Osteocyte (in vitro differentiated cells): Measurements from ENCODE around the gene ERV3-1. TPM values are rescaled to one million over a fixed set of nuclear protein-coding genes. Genes with fewer than 3 reads are reported as not detected.
A peak's percentile ranks its signal among the peaks of the same experiment; 100 is the strongest.

Experiments used
- DNase-seq: peaks from one replicate; pipeline ENCODE4 v3.0.0; 2021; ENCODE audit warnings: mixed read lengths; ENCODE audit not compliant: unreplicated experiment; ENCODE audit errors: extremely low spot score
- H3K27ac Mint-ChIP-seq: one replicate; pipeline ENCODE4 v1.8.0; 2021; ENCODE audit warnings: mild to moderate bottlenecking, mixed read lengths; ENCODE audit not compliant: unreplicated experiment
- H3K27me3 Mint-ChIP-seq: one replicate; pipeline ENCODE4 v1.8.0; 2021; ENCODE audit warnings: mixed read lengths; ENCODE audit not compliant: unreplicated experiment
- H3K36me3 Mint-ChIP-seq: one replicate; pipeline ENCODE4 v1.8.0; 2021; ENCODE audit warnings: mixed read lengths; ENCODE audit not compliant: unreplicated experiment
- H3K4me1 Mint-ChIP-seq: one replicate; pipeline ENCODE4 v1.8.0; 2021; ENCODE audit warnings: mixed read lengths; ENCODE audit not compliant: unreplicated experiment
- H3K4me3 Mint-ChIP-seq: one replicate; pipeline ENCODE4 v1.8.0; 2021; ENCODE audit warnings: mild to moderate bottlenecking, moderate library complexity, mixed read lengths; ENCODE audit not compliant: unreplicated experiment
- H3K9me3 Mint-ChIP-seq: one replicate; pipeline ENCODE4 v1.8.0; 2021; ENCODE audit warnings: mixed read lengths; ENCODE audit not compliant: unreplicated experiment
- total RNA-seq: library from RNA; stranded (reverse); gene quantifications from 2 replicates; pipeline ENCODE4 v1.2.1, GENCODE V29; 2021
- TF ChIP-seq, protein P1 (sequence below): fragments of 200-600 bp; sonication (generic); IDR thresholded peaks from 2 replicates; pipeline ENCODE4 v1.5.0; 2021; ENCODE audit warnings: antibody characterized with exemption, mild to moderate bottlenecking, moderate library complexity

The ERV3-1 gene
- total RNA-seq, 1 donor from 2014 or later: 19.0 TPM

GRCh38 chr7:64997927-64998391, 8.5 kb downstream of the ERV3-1 start:
- Mint-ChIP-seq H3K9me3 (peaks cover 71% of the 10 kb centered on the region), H3K36me3 (peaks cover 53% of the 10 kb centered on the region), H3K4me3 (no peak overlapping the region), H3K4me1 (no peaks in the 10 kb centered on the region), H3K27ac (no peak overlapping the region), H3K27me3 (no peaks in the 10 kb centered on the region)
- peak; percentile 57 for DNase-seq
- TF ChIP-seq, protein P1, sequence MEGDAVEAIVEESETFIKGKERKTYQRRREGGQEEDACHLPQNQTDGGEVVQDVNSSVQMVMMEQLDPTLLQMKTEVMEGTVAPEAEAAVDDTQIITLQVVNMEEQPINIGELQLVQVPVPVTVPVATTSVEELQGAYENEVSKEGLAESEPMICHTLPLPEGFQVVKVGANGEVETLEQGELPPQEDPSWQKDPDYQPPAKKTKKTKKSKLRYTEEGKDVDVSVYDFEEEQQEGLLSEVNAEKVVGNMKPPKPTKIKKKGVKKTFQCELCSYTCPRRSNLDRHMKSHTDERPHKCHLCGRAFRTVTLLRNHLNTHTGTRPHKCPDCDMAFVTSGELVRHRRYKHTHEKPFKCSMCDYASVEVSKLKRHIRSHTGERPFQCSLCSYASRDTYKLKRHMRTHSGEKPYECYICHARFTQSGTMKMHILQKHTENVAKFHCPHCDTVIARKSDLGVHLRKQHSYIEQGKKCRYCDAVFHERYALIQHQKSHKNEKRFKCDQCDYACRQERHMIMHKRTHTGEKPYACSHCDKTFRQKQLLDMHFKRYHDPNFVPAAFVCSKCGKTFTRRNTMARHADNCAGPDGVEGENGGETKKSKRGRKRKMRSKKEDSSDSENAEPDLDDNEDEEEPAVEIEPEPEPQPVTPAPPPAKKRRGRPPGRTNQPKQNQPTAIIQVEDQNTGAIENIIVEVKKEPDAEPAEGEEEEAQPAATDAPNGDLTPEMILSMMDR: no peak

GRCh38 chr7:64997164-64997908, 9.2 kb downstream of the ERV3-1 start:
- no peak overlapping the region for H3K4me3 Mint-ChIP-seq

GRCh38 chr7:64996305-64996704, 10.2 kb downstream of the ERV3-1 start:
- no peaks in the 10 kb centered on the region for H3K27me3 Mint-ChIP-seq
- DNase-seq: no peak
- H3K36me3 Mint-ChIP-seq: peaks cover 52% of the 10 kb centered on the region
- TF ChIP-seq, protein P1: no peak
- H3K9me3 Mint-ChIP-seq: peaks cover 74% of the 10 kb centered on the region
- H3K4me3 Mint-ChIP-seq: no peak overlapping the region
- H3K27ac Mint-ChIP-seq: no peak overlapping the region
- H3K4me1 Mint-ChIP-seq: no peaks in the 10 kb centered on the region

More at GRCh38 chr7:64997164-64997908, 9.2 kb downstream of the ERV3-1 start:
- TF ChIP-seq, protein P1: no peak
- DNase-seq: peak; percentile 68
- Mint-ChIP-seq H3K27ac (no peak overlapping the region), H3K9me3 (peaks cover 72% of the 10 kb centered on the region), H3K27me3 (no peaks in the 10 kb centered on the region), H3K36me3 (peaks cover 53% of the 10 kb centered on the region), H3K4me1 (no peaks in the 10 kb centered on the region)

GRCh38 chr7:64993901-64994300, 12.6 kb downstream of the ERV3-1 start:
- peaks cover 72% of the 10 kb centered on the region for H3K9me3 Mint-ChIP-seq
- no peaks in the 10 kb centered on the region for H3K27me3 Mint-ChIP-seq
- H3K36me3 Mint-ChIP-seq: peaks cover 50% of the 10 kb centered on the region

GRCh38 chr7:64992971-64993370, 13.5 kb downstream of the ERV3-1 start:
- Mint-ChIP-seq H3K9me3 (peaks cover 75% of the 10 kb centered on the region), H3K27me3 (no peaks in the 10 kb centered on the region), H3K4me1 (no peaks in the 10 kb centered on the region), H3K4me3 (no peak overlapping the region), H3K36me3 (peaks cover 50% of the 10 kb centered on the region), H3K27ac (no peak overlapping the region)
- DNase-seq: no peak
- TF ChIP-seq, protein P1: no peak

More at GRCh38 chr7:64993901-64994300, 12.6 kb downstream of the ERV3-1 start:
- no peak overlapping the region for H3K4me3 Mint-ChIP-seq
- no peak overlapping the region for H3K27ac Mint-ChIP-seq
- H3K4me1 Mint-ChIP-seq: no peaks in the 10 kb centered on the region
- TF ChIP-seq, protein P1: no peak
- no peak for DNase-seq
